HL-60 (cell line): ENCODE results near the gene BRSK1.

Source experiments
- GABPA ChIP-seq: IDR thresholded peaks from 2 replicates; pipeline ENCODE4 v1.6.1; 2012; ENCODE audit warnings: low read depth
- POLR2AphosphoS5 ChIP-seq: IDR thresholded peaks from 2 replicates; pipeline ENCODE4 v1.6.1; 2012; ENCODE audit warnings: low read depth
- TF ChIP-seq, protein P1 (sequence below): IDR thresholded peaks from one replicate; pipeline ENCODE4 v1.5.1; 2011; ENCODE audit warnings: low read length, control low read depth, inconsistent platforms; ENCODE audit not compliant: insufficient read depth

DNA sequence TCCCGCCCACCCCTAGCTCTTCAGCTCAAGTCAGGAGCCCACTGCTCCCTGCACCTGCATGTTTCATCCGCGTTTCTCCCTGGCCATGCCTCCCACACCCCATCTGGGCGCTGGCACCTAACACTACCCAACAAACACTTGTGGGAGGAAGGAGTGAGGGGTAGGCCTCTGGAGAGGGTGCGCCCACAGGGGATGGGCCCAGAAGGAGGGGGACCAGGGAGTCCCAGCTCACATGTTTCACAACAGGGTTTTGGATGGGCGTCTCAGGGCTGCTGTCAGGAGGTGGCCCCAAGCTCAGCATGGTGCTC, 43.1 kb upstream of the BRSK1 start:
- TF ChIP-seq, protein P1, sequence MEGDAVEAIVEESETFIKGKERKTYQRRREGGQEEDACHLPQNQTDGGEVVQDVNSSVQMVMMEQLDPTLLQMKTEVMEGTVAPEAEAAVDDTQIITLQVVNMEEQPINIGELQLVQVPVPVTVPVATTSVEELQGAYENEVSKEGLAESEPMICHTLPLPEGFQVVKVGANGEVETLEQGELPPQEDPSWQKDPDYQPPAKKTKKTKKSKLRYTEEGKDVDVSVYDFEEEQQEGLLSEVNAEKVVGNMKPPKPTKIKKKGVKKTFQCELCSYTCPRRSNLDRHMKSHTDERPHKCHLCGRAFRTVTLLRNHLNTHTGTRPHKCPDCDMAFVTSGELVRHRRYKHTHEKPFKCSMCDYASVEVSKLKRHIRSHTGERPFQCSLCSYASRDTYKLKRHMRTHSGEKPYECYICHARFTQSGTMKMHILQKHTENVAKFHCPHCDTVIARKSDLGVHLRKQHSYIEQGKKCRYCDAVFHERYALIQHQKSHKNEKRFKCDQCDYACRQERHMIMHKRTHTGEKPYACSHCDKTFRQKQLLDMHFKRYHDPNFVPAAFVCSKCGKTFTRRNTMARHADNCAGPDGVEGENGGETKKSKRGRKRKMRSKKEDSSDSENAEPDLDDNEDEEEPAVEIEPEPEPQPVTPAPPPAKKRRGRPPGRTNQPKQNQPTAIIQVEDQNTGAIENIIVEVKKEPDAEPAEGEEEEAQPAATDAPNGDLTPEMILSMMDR: no peak
- TF ChIP-seq GABPA: no peak
- no peak for TF ChIP-seq POLR2AphosphoS5
